Erythroblast (primary cell): ENCODE measurements around the gene FNDC8.

Experiments used
- GATA1 ChIP-seq: IDR thresholded peaks from 2 replicates; pipeline ENCODE4 v1.6.1; 2011; ENCODE audit warnings: low read depth, mild to moderate bottlenecking, control low read depth, low read length, moderate library complexity
- POLR2A ChIP-seq: IDR thresholded peaks from 2 replicates; pipeline ENCODE4 v1.6.1; 2011; ENCODE audit warnings: mild to moderate bottlenecking, low read length

- TF ChIP-seq POLR2A (no peak), GATA1 (no peak)
Observed at GRCh38 chr17:35080536-35080935, 40.9 kb upstream of the FNDC8 start.
